Posterior vena cava (tissue), 2 donors: ENCODE results near the gene CDS2. TPM values are rescaled to one million over a fixed set of nuclear protein-coding genes. Genes with fewer than 3 reads are reported as not detected.

Experiments used
- DNase-seq: peaks from one replicate; pipeline ENCODE4 v3.0.0-alpha.2; 2020; ENCODE audit warnings: low spot score
- intact Hi-C, 2 donors: fragments of 100-400 bp; cut with DNase I; formaldehyde crosslinking; loops; one replicate each; pipeline versions ENCODE4 v1.14.1 to v1.14.2; 2022 to 2023
- total RNA-seq, 2 donors: library from RNA; stranded (reverse); fragmentation: NEBNext Ultra II Directional; extraction: Animal tissue kit (Norgen Biotek cat#: 25700); gene quantifications; one replicate each; pipeline ENCODE4 v1.2.1, GENCODE V29; 2021
- donor health status: DM: yes; HTN: yes; CAD: no.
- donor health status: DM: yes; HTN: yes; CAD: no.

Gene CDS2
- total RNA-seq, 2 donors from 2014 or later = 53.3 to 80.7 TPM

GRCh38 chr20:5116875-5117274 is 9.9 kb upstream of the CDS2 start:
- no peak for DNase-seq
- intact Hi-C loops = no loop called here

GRCh38 chr20:5118220-5119142 is 8.3 kb upstream of the CDS2 start:
- intact Hi-C loops = no loop called here

GRCh38 chr20:5119143-5119434 is 7.7 kb upstream of the CDS2 start:
- intact Hi-C loops = no loop called here
- DNase-seq = no peak

More at GRCh38 chr20:5118220-5119142, 8.3 kb upstream of the CDS2 start:
- DNase-seq = no peak

- intact Hi-C loops = no loop called here
These were observed 7.2 kb upstream of the CDS2 start, which contains the start of gene PCNA for GRCh38 chr20:5119435-5120184. Gene PCNA (minus strand): TSS chr20:5119958. CDS start chr20:5119798, 160 bp downstream.

DNA sequence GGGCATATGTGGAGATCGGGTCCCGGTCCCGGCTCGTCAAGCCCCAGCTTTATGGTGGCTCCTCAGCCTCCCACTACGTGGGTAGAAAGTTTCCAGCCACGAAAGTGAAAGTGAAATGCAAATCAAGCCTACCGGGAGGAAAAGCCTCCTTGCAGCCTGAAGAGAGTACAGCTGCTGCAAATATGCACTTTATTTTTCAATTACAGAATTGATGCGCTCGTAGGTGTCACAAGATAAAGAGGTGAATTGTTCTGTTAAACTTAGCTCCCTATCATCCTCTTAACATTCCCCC is 6.7 kb upstream of the CDS2 start:
- intact Hi-C loops = no loop called here
- DNase-seq = no peak

More at GRCh38 chr20:5119435-5120184, 7.2 kb upstream of the CDS2 start, which contains the start of gene PCNA:
- DNase-seq = peak; percentile 99

DNA sequence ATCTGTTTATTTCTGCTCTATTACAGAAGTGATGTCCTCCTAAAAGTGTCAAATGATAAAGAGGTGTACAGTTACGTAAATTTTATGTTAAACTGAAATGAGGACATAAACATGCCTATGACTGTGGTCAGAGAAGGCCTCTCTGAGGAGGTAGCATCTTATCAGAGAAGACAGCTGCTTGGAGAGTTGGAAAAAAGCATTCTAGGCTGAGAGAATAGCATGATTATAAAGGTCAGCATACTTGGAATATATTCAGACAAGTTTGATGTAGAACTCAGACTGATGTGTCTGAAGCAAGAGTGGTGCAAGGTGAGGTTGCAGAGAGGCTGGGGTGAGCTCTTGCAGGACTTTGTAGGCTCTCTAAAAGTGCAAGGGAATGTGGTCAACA is 3.9 kb upstream of the CDS2 start:
- intact Hi-C loops = no loop called here
- DNase-seq = no peak

DNA sequence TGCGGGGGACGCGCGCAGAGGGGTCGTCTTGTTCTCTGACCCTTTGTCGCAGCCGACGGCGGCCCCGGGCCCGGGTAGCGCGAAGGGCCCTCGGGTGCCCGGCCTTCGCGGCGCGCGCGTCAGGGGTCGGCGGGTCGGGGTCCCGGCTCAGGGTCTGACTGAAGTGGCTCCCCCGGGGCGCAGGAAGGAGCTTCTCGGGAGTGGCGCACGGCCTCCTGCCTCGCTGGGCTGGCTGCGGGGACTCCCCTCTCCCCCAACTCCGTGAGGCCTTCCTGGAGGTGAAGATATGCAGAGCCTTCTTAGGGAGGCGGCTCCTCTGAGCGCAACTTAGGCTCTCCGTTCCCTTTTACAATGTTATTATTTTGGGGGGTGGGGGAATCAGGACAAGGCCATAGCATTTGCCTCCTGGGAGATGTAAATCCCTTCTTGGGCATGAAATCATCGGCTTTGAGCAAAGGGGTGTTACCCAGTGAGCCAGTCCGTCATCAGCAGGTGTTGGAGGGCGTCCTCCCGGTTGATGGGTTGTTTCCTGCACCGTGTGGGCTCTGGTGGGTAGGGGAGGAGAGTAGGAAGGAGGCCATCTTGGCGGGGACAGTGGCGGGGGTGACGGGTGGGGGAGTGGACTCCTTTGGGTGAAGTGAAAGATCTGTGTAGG is 523 bp downstream of the CDS2 start:
- DNase-seq = no peak
- intact Hi-C loops = loop anchor here (5.0 kb wide), 1 partner anchor 65 kb away; no protein-coding TSS in a partner anchor

- intact Hi-C loops = loop anchor here (5.0 kb wide), 1 partner anchor 64 kb away; no protein-coding TSS in a partner anchor
- no peak for DNase-seq
These were observed 1.1 kb downstream of the CDS2 start for GRCh38 chr20:5127859-5128424.

GRCh38 chr20:5128886-5129285 is 2.1 kb downstream of the CDS2 start:
- DNase-seq = no peak
- intact Hi-C loops = loop anchor here (5.0 kb wide), 1 partner anchor 63 kb away; no protein-coding TSS in a partner anchor

- intact Hi-C loops = loop anchor here in 1 of 2 donors (5.0 kb wide), 1 partner anchor 36 kb away; no protein-coding TSS in a partner anchor
- no peak for DNase-seq
These were observed 4.7 kb downstream of the CDS2 start for GRCh38 chr20:5131502-5131901.

DNA sequence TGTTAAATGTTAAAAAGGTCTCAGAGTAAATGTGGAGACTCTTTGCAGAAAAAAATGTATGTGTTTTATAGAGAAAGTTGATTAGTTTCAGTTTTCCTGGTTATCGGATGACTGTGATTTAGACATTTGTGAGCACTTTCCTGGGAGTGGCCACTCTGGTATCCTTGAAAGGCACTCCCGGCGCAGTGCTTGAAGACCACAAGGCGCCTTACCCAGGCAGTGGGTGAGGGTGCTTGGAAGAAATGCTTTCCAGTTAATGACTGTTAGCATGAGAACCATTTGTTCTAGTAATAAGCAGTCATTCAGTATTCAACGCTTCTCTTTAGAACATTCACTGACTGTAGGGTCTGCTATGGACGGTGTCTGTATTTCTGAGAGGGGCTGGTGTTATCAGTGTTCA is 7.2 kb downstream of the CDS2 start:
- intact Hi-C loops = loop anchor here in 1 of 2 donors (5.0 kb wide), 1 partner anchor 33 kb away; no protein-coding TSS in a partner anchor
- no peak for DNase-seq

DNA sequence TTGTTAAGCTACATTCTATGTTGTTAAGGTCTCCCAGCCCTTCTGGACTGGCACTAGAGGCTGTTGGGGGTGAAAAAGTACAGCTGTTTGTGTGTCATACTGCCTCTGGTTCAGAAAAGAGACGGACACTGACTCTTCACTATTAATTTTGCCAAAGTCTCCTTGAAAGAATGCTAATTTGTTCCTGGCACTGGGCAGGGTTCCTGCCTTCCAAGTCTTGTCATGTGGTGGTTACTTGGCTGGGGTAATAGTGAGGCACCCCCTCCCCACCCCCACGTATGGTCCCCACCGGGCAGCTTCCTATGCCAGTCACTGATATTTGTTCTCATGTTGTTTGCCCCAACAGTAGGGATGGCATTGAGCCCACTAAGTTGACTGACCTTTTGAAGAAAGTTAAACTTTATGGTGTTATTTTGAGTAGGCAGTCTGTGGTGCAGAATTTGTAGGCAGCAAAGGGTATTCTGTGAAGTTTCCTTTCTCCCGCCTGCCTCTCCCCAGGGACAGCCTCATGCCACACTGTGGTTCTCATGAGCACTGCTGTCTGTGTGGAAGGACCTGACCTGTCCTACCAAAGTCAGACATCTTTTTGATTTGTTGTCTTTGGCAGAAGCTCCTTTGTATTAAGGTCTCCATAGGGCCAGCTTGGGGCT is 8.7 kb downstream of the CDS2 start:
- intact Hi-C loops = no loop called here
- DNase-seq = no peak

GRCh38 chr20:5136096-5136495 is 9.3 kb downstream of the CDS2 start:
- intact Hi-C loops = no loop called here
- DNase-seq = no peak

GRCh38 chr20:5140195-5140594 is 13.4 kb downstream of the CDS2 start:
- no peak for DNase-seq
- intact Hi-C loops = no loop called here

- no peak for DNase-seq
- intact Hi-C loops = no loop called here
These were observed 14.8 kb downstream of the CDS2 start for GRCh38 chr20:5141615-5142014.

DNA sequence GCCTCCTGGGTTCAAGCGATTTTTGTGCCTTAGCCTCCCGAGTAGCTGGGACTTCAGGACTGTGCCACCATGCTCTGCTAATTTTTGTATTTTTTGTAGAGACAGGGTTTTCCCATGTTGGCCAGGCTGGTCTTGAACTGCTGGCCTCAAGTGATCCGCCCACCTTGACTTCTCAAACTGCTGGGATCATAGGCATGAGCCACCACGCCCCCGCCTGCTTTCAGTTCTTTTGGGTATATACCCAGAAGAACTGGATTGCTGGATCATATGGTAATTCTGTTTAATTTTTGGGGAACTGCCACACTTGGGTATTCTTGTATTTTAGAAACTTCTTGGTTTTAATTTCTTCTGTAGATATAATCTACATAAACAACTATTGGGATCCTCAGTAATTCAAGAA is 17.0 kb downstream of the CDS2 start:
- intact Hi-C loops = no loop called here
- DNase-seq = no peak

GRCh38 chr20:5145365-5146098 is 18.7 kb downstream of the CDS2 start:
- intact Hi-C loops = no loop called here

DNA sequence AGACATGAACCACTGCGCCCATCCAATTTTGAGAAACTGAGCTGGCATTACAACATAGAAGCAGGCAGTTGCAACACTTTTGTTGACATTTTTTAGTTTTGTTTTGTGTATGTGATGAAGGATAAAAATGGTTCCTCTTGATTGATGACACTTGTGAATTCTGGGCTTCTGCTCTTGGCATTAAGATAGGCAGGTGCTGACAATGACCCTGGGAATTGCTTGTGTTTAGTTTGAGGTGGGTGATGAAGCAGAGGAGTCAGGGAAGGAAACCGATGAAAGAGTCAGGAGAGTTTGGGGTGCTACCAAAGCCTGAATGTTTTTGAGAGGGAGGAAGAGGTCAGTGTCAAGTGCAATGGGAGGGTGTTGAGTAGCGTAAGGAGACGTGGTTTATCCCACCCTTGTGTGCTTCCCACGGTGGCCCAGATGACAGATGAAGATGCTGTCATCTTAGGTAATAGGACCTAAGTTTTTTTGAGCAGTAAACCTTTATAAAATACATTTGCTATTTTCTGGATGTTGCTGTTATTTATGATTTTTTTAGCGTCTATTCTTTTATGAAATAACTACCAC is 19.4 kb downstream of the CDS2 start:
- intact Hi-C loops = no loop called here
- DNase-seq = no peak

More at GRCh38 chr20:5145365-5146098, 18.7 kb downstream of the CDS2 start:
- DNase-seq = no peak
